GM23338 (cell line): ENCODE measurements around the gene CDKAL1. TPM values are rescaled to one million over a fixed set of nuclear protein-coding genes. Genes with fewer than 3 reads are reported as not detected.

Source experiments
- ATAC-seq: fragments of 200-7000 bp; cut with Tn5 transposase; 3 replicates; pipeline ENCODE4 v1.9.1; 2020
- DNase-seq: peaks from one replicate; pipeline ENCODE4 v3.0.0-alpha.2; 2015; ENCODE audit warnings: low spot score
- H2AFZ ChIP-seq: fragments of 200-600 bp; sonication (generic); 2 replicates; pipeline ENCODE4 v1.8.0; 2016; ENCODE audit warnings: antibody characterized with exemption, mild to moderate bottlenecking, moderate library complexity
- H3F3A ChIP-seq: fragments of 200-600 bp; sonication (generic); replicated peaks from 2 replicates; pipeline ENCODE4 v1.8.0; 2017; ENCODE audit warnings: antibody characterized with exemption, mixed run types, low read depth
- H3K27ac ChIP-seq: fragments of 200-600 bp; sonication (generic); 2 replicates; pipeline ENCODE4 v1.6.1; 2016; ENCODE audit warnings: low read depth
- H3K27me3 ChIP-seq: fragments of 200-600 bp; sonication (generic); 2 replicates; pipeline ENCODE4 v1.8.0; 2016; ENCODE audit warnings: mild to moderate bottlenecking, mixed run types, moderate library complexity; ENCODE audit not compliant: insufficient read depth
- H3K36me3 ChIP-seq: fragments of 200-600 bp; sonication (generic); 2 replicates; pipeline ENCODE4 v1.8.0; 2016; ENCODE audit warnings: mild to moderate bottlenecking; ENCODE audit not compliant: insufficient read depth
- H3K4me1 ChIP-seq: fragments of 200-600 bp; sonication (generic); 2 replicates; pipeline ENCODE4 v1.8.0; 2016; ENCODE audit warnings: mild to moderate bottlenecking, moderate library complexity; ENCODE audit not compliant: insufficient read depth
- H3K4me2 ChIP-seq: fragments of 200-600 bp; sonication (generic); 2 replicates; pipeline ENCODE4 v1.7.1; 2017; ENCODE audit warnings: mixed run types
- H3K4me3 ChIP-seq: fragments of 200-600 bp; sonication (generic); 2 replicates; pipeline ENCODE4 v1.6.1; 2016; ENCODE audit warnings: mixed run types
- H3K79me2 ChIP-seq: fragments of 200-600 bp; sonication (generic); replicated peaks from 2 replicates; pipeline ENCODE4 v1.8.0; 2017; ENCODE audit warnings: mild to moderate bottlenecking; ENCODE audit not compliant: insufficient read depth
- H3K9me2 ChIP-seq: fragments of 200-600 bp; sonication (generic); 2 replicates; pipeline ENCODE4 v1.8.0; 2017; ENCODE audit not compliant: insufficient read depth
- H4K20me1 ChIP-seq: fragments of 200-600 bp; sonication (generic); replicated peaks from 2 replicates; pipeline ENCODE4 v1.8.0; 2017; ENCODE audit warnings: mild to moderate bottlenecking; ENCODE audit not compliant: insufficient read depth
- H3K27ac Mint-ChIP-seq: 2 replicates; pipeline ENCODE4 v1.8.0; 2020; ENCODE audit warnings: inconsistent platforms, mild to moderate bottlenecking, moderate library complexity, mixed read lengths
- H3K27me3 Mint-ChIP-seq: 3 replicates; pipeline ENCODE4 v1.8.0; 2022; ENCODE audit warnings: low read depth, mild to moderate bottlenecking, moderate library complexity, mixed read lengths, inconsistent platforms; ENCODE audit not compliant: insufficient read depth, poor library complexity
- H3K36me3 Mint-ChIP-seq: 3 replicates; pipeline ENCODE4 v1.8.0; 2021; ENCODE audit warnings: low read depth, mild to moderate bottlenecking, inconsistent platforms, moderate library complexity, mixed read lengths
- H3K4me1 Mint-ChIP-seq: 3 replicates; pipeline ENCODE4 v1.8.0; 2020; ENCODE audit warnings: mild to moderate bottlenecking, inconsistent platforms, mixed read lengths
- H3K4me3 Mint-ChIP-seq: 3 replicates; pipeline ENCODE4 v1.8.0; 2021; ENCODE audit warnings: moderate library complexity, mild to moderate bottlenecking, inconsistent platforms, mixed read lengths
- H3K9me3 Mint-ChIP-seq: 3 replicates; pipeline ENCODE4 v1.8.0; 2020; ENCODE audit warnings: moderate library complexity, mild to moderate bottlenecking, inconsistent platforms, mixed read lengths
- CREB1 ChIP-seq: fragments of 250-450 bp; sonication (Bioruptor Pico); IDR thresholded peaks from 2 replicates; pipeline ENCODE4 v1.5.0; 2020; ENCODE audit warnings: low read depth, mild to moderate bottlenecking, moderate library complexity
- ETS1 ChIP-seq: IDR thresholded peaks from 2 replicates; pipeline ENCODE4 v1.6.1; 2016; ENCODE audit warnings: antibody characterized with exemption
- EZH2 ChIP-seq: fragments of 200-600 bp; sonication (generic); IDR thresholded peaks from one replicate; pipeline ENCODE4 v1.8.0; 2017; ENCODE audit warnings: antibody characterized with exemption, mild to moderate bottlenecking, low read depth; ENCODE audit not compliant: unreplicated experiment
- EZH2phosphoT487 ChIP-seq: fragments of 200-600 bp; sonication (generic); IDR thresholded peaks from one replicate; pipeline ENCODE4 v1.8.1; 2018; ENCODE audit warnings: antibody characterized with exemption; ENCODE audit not compliant: unreplicated experiment
- JUNB ChIP-seq: IDR thresholded peaks from one replicate; pipeline ENCODE4 v1.6.1; 2016; ENCODE audit warnings: antibody characterized with exemption; ENCODE audit not compliant: unreplicated experiment
- NANOG ChIP-seq: IDR thresholded peaks from 2 replicates; pipeline ENCODE4 v1.6.1; 2016; ENCODE audit warnings: antibody characterized with exemption, borderline replicate concordance
- POLR2AphosphoS5 ChIP-seq: IDR thresholded peaks from 2 replicates; pipeline ENCODE4 v1.6.1; 2016; ENCODE audit warnings: antibody characterized with exemption, low read depth
- STAT1 ChIP-seq: IDR thresholded peaks from one replicate; pipeline ENCODE4 v1.6.1; 2016; ENCODE audit warnings: antibody characterized with exemption; ENCODE audit not compliant: unreplicated experiment
- ZNF114 ChIP-seq: fragments of 250-450 bp; sonication (Bioruptor Pico); IDR thresholded peaks from 2 replicates; pipeline ENCODE4 v1.5.0; 2020; ENCODE audit warnings: mild to moderate bottlenecking, moderate library complexity
- ZNF331 ChIP-seq: fragments of 250-450 bp; sonication (Bioruptor Pico); IDR thresholded peaks from 2 replicates; pipeline ENCODE4 v1.5.0; 2020; ENCODE audit warnings: low read depth, mild to moderate bottlenecking, moderate library complexity
- ZNF462 ChIP-seq: fragments of 250-450 bp; sonication (Bioruptor Pico); IDR thresholded peaks from 2 replicates; pipeline ENCODE4 v1.5.0; 2020; ENCODE audit warnings: mild to moderate bottlenecking, moderate library complexity
- polyA plus RNA-seq: library from polyadenylated mRNA; unstranded; fragments of >200 nt; fragmentation: Nextera tagmentation; extraction: Ambion mirVana; gene quantifications from 2 replicates; pipeline ENCODE4 v1.2.1, GENCODE V29; 2016
- total RNA-seq: library from RNA; depleted of rRNA; stranded (reverse); fragments of >200 nt; shearing (Covaris generic); gene quantifications from 2 replicates; pipeline ENCODE4 v1.2.3, GENCODE V29; 2014
- TF ChIP-seq, protein P1 (sequence below): IDR thresholded peaks from one replicate; pipeline ENCODE4 v1.6.1; 2018; ENCODE audit warnings: antibody characterized with exemption; ENCODE audit not compliant: unreplicated experiment
- TF ChIP-seq, protein P2 (sequence below), 2 experiments: fragments of 200-600 bp in 1 of 2; sonication (generic) in 1 of 2; conservative IDR thresholded peaks; 2 replicates each; pipeline versions ENCODE4 v1.5.1 to v1.6.1; 2016 to 2017; ENCODE audit warnings: antibody characterized with exemption in 2 of 2, low read depth in 2 of 2, mild to moderate bottlenecking in 2 of 2, moderate library complexity in 1 of 2

CDKAL1 gene
- total and polyA plus RNA-seq, 2 experiments from 2014 or later: 17.8 to 35.0 TPM

GRCh38 chr6:20802596-20802995 is 268.3 kb downstream of the CDKAL1 start:
- ATAC-seq (no peak), DNase-seq (no peak)
- Histone ChIP-seq H3K79me2 (no peaks in the 10 kb centered on the region), H2AFZ (no peak overlapping the region), H3K4me2 (no peak overlapping the region), H3K4me1 (no peaks in the 10 kb centered on the region), H3K36me3 (peaks cover 4% of the 10 kb centered on the region; the same call in 1 of the 2 replicates), H3F3A (no peaks in the 10 kb centered on the region), H3K27me3 (no peaks in the 10 kb centered on the region), H4K20me1 (no peaks in the 10 kb centered on the region), H3K4me3 (no peak overlapping the region), H3K9me2 (no peaks in the 10 kb centered on the region), H3K27ac (no peak overlapping the region)
- Mint-ChIP-seq H3K4me3 (no peak overlapping the region), H3K27ac (no peak overlapping the region), H3K4me1 (no peaks in the 10 kb centered on the region), H3K9me3 (peaks cover 10% of the 10 kb centered on the region; the same call in 2 of the 3 replicates), H3K27me3 (peaks cover 2% of the 10 kb centered on the region), H3K36me3 (peaks cover 24% of the 10 kb centered on the region)
- TF ChIP-seq EZH2phosphoT487: no peak
- TF ChIP-seq POLR2AphosphoS5: no peak
- no peak for TF ChIP-seq NANOG
- no peak for TF ChIP-seq CREB1 (CRISPR knock-in tag)
- TF ChIP-seq ZNF462 (CRISPR knock-in tag): no peak
- TF ChIP-seq ZNF331 (CRISPR knock-in tag): no peak
- no peak for TF ChIP-seq EZH2
- TF ChIP-seq, protein P1, sequence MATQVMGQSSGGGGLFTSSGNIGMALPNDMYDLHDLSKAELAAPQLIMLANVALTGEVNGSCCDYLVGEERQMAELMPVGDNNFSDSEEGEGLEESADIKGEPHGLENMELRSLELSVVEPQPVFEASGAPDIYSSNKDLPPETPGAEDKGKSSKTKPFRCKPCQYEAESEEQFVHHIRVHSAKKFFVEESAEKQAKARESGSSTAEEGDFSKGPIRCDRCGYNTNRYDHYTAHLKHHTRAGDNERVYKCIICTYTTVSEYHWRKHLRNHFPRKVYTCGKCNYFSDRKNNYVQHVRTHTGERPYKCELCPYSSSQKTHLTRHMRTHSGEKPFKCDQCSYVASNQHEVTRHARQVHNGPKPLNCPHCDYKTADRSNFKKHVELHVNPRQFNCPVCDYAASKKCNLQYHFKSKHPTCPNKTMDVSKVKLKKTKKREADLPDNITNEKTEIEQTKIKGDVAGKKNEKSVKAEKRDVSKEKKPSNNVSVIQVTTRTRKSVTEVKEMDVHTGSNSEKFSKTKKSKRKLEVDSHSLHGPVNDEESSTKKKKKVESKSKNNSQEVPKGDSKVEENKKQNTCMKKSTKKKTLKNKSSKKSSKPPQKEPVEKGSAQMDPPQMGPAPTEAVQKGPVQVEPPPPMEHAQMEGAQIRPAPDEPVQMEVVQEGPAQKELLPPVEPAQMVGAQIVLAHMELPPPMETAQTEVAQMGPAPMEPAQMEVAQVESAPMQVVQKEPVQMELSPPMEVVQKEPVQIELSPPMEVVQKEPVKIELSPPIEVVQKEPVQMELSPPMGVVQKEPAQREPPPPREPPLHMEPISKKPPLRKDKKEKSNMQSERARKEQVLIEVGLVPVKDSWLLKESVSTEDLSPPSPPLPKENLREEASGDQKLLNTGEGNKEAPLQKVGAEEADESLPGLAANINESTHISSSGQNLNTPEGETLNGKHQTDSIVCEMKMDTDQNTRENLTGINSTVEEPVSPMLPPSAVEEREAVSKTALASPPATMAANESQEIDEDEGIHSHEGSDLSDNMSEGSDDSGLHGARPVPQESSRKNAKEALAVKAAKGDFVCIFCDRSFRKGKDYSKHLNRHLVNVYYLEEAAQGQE: no peak
- TF ChIP-seq, protein P2, sequence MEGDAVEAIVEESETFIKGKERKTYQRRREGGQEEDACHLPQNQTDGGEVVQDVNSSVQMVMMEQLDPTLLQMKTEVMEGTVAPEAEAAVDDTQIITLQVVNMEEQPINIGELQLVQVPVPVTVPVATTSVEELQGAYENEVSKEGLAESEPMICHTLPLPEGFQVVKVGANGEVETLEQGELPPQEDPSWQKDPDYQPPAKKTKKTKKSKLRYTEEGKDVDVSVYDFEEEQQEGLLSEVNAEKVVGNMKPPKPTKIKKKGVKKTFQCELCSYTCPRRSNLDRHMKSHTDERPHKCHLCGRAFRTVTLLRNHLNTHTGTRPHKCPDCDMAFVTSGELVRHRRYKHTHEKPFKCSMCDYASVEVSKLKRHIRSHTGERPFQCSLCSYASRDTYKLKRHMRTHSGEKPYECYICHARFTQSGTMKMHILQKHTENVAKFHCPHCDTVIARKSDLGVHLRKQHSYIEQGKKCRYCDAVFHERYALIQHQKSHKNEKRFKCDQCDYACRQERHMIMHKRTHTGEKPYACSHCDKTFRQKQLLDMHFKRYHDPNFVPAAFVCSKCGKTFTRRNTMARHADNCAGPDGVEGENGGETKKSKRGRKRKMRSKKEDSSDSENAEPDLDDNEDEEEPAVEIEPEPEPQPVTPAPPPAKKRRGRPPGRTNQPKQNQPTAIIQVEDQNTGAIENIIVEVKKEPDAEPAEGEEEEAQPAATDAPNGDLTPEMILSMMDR (conservative IDR thresholded peaks at IDR 0.05; ENCODE audit: low read depth in 2 of 2): no peak
- no peak for TF ChIP-seq ZNF114 (CRISPR knock-in tag)
- no peak for TF ChIP-seq ETS1
- TF ChIP-seq STAT1: no peak
- no peak for TF ChIP-seq JUNB
